Stimulated activated CD8-positive, alpha-beta memory T cell treated with anti-CD3 and anti-CD28 coated beads, Interleukin-2, amount 100 ng/mL, for 48 hours (primary cell): ENCODE measurements around the gene LEF1.

Experiments
- DNase-seq, 2 donors: peaks; one replicate each; pipeline ENCODE4 v3.0.0-alpha.2; 2020; ENCODE audit warnings: low read depth in 2 of 2

Gene LEF1

DNA sequence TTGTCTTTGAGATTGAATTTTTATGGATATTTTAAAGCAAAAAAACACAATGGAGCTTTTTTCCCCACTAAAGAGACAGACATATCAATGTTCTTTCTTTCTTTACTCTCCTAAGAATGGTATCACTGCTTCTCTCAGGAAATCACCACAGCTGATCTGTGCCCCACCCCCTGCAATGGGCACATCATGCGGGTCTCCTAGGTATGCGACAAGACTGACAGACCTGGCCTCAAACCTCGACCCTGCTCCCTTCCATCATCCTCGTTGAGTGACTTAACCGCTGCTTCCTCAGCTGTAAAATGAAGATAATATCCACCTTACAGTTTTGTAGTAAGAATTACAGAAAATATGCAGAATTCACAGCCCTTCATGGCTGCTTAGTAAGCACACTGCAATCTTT lies 58.3 kb downstream of the LEF1 start:
- DNase-seq = no peak

GRCh38 chr4:108109997-108110416 lies 58.7 kb downstream of the LEF1 start:
- DNase-seq = no peak

- no peak for DNase-seq
Measured at GRCh38 chr4:108109111-108109510, 59.6 kb downstream of the LEF1 start.

- DNase-seq = no peak
Measured at GRCh38 chr4:108107729-108108382, 60.9 kb downstream of the LEF1 start.

- no peak for DNase-seq
Measured at GRCh38 chr4:108107101-108107500, 61.6 kb downstream of the LEF1 start.

- DNase-seq = no peak
Measured at GRCh38 chr4:108106186-108106585, 62.5 kb downstream of the LEF1 start.

DNA sequence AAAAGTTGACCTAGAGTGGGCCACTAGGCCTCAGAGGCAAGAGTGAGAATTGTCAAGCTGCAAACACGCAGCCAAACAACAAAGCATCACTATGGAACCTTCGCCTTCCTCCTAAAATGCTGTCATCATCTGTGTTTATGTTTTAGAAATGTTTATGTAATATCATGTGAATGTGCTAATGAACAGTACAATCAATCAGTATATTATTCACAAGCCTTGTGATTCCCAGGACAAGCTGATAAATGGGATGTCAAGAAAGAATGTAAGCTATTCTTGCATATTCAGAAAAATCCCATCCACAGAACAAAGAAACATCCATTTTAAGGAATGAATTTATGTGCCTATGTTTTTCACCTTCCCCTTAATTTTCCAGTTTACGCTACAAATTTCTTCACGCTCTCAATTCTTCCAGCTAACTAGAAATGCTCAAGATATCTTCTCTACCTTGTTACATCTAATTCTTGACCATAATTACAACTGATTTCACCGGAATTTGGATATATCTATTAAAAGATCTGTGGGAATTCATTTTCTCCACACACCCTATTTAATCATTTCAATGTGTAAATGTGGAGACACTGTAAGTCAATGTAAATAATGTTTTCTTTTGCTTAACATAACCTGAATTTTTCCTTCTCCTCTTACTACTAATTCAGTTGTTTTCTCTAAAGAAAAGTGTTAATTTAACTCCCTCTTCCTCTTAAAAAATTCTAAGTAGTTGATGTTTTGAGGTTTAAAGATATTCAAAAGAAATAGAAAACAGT lies 65.5 kb downstream of the LEF1 start:
- no peak for DNase-seq

GRCh38 chr4:108100827-108101226 lies 67.9 kb downstream of the LEF1 start:
- no peak for DNase-seq

GRCh38 chr4:108099838-108100237 lies 68.9 kb downstream of the LEF1 start:
- no peak for DNase-seq

GRCh38 chr4:108097990-108098553 lies 70.7 kb downstream of the LEF1 start:
- no peak for DNase-seq

DNA sequence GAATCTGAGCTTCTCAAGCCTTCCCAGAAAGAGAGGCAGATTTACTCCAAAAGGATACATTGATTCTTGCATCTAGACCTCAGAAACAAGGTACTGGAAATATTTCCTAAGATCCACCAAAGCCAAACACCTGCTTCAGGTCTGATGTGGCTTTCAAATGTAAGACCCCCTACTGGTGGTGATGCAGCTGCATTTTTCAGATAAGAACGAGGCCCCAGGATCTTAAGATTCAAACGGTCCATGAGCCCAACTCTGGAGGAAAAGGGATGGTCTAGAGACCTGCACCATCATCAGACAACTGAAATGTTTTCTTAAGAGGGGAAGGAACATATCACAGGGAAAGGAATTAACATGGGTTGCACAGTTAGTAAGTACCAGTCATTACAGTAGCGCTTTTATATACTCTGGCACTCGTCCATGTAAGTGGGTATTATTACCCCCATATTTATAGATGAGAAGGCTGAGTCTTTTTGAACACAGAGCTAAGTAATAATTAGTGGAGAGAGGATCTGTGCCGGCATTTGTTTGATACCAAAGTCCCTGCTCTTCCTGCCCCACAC lies 73.7 kb downstream of the LEF1 start:
- DNase-seq = no peak

DNA sequence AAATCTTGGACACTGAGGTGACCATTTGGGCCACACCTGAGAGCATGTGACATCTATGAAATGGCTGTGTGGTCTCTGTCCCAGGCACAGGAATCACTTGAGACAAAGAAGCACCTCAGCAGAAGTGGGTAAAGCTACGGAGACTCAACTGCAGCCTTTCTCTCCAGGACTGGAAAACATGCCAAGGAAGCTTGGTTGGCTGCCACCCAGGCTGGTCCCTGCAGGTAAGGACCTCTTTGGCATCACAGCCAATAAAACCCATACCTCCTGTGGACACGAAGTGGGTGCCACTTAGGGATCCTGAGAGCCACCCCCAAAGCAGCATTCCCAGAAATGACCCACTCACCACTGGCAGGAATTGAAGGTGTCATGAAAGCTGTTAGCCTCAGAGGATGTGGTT lies 74.6 kb downstream of the LEF1 start:
- DNase-seq = no peak

GRCh38 chr4:108092288-108092687 lies 76.4 kb downstream of the LEF1 start:
- DNase-seq = no peak

DNA sequence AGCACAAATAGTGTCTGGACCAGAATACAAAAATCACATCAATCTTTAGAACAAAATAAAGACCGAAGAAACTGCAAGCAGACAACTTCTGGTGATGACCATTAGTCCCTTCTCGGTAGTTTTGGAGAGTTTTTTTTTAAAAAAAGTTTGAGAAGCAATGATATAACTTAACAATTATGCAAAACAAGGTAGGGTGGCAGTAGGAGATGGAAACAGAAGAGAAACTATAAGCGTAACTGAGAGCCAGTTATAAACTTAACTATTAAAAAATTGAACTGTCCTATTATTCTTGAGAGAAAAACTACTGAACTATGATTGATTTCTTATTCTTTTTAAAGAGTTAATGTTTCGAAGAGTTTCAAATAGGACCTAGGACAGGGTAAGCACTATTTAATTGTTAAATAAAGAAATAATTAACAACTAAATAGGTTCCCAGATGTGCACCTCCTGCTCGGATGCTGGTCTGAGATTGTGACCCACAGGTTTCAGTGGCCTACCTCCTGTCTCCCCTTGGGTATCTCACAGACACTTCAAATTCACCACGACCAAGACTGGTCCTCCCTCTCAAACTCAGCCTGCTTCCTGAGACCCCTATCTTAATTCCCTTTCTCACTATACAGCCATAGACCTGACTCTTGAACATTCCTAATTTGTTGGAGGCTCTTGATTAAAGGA lies 81.3 kb downstream of the LEF1 start:
- no peak for DNase-seq

DNA sequence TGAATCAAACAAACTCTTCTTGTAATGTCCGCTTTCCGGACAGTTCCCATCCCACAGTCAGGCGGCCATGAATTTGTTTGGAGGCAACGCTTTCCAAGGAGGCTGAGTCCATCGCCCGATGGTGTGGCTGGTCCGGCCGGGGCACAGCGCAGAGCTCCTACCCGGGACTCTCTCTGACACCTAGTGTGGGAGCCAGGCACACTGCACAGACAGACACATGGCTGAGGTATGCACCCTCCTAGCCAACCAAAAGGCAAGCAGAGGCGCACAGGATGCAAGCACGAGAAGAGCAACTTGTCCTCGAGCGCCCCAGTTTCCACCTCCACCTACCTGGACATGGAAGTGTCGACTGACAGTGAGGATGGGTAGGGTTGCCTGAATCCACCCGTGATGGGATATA lies 87.5 kb downstream of the LEF1 start:
- no peak for DNase-seq

- peak in 1 of 2 donors; percentile 14 for DNase-seq
Measured at GRCh38 chr4:108080747-108081146, 88.0 kb downstream of the LEF1 start.

DNA sequence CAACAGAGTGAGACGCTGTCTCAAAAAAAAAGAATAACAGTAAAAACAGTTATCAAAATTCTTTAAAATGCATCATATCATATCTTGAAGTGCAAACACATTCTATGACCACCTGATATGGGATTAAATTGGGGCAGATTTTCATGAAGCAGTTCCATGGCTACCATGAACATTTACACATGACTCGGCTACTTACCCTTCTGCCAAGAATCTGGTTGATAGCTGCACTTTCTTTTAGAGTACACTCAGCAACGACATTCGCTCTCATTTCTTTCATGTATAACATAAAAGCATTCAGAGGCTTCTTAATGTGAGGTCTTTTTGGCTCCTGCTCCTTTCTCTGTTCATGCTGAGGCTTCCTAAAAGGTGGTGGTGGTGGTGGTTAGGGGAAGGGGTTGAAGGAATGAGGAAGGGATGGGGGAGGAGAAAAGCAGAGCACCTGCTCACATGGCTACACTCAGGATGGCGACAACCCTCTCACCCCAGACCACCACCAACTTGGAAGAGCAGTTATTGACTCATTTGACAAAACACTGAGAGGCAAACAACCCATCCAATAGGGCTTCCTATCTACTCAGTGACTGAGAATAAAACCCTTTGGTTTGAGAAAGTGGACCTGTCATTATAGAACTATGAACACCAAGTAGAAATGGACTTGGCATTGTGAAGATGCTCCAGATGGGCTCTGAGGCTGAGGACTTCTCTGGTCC lies 90.6 kb downstream of the LEF1 start:
- DNase-seq = no peak

DNA sequence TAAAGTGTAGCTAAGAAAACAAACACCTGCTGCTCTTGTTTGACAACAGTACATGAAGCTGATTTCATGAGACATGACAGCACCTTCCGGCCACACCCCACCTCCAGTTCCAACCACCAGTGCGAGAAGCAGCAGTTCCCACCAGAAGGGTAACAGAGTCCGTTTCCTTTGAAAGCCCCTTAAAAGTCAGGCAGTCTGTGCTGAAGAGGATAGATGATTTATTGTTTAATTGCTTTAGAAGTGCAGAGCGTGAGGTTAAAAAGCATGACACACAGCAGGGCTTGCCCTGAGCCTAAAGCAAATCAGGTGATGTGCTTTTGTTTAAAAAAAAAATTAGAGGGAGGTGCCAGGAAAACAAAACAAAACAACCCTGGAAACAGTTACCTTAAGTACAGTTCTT lies 96.4 kb downstream of the LEF1 start:
- peak in 1 of 2 donors; percentile 32 for DNase-seq

DNA sequence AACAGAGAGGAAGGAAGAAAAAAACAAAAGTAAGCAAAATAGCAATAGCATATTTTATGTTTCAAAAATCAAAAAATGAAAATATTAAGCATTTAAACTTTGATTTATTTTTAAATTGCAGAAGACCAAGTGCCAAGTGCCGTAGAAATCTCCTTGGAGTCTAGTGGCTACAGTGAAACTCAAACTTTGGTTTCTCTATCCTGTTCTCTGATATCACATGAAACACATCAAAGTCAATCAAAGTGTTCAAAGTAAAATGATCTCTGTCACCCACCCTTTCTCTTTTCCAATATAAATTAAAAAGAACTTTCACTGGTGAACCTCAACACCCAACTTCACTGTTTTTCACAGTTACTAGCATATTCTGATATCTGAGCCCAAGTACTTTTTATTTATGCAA lies 98.0 kb downstream of the LEF1 start:
- no peak for DNase-seq

GRCh38 chr4:108068442-108068841 lies 100.3 kb downstream of the LEF1 start:
- no peak for DNase-seq

- no peak for DNase-seq
Measured at GRCh38 chr4:108060686-108061321, 107.9 kb downstream of the LEF1 start.
